ENCODE data around the gene SLC27A2. TPM values are rescaled to one million over a fixed set of nuclear protein-coding genes. Genes with fewer than 3 reads are reported as not detected.

SLC27A2 gene
- total and polyA plus RNA-seq, 4 donors = 3.5 to 6.6 (median 5.2) TPM

DNA sequence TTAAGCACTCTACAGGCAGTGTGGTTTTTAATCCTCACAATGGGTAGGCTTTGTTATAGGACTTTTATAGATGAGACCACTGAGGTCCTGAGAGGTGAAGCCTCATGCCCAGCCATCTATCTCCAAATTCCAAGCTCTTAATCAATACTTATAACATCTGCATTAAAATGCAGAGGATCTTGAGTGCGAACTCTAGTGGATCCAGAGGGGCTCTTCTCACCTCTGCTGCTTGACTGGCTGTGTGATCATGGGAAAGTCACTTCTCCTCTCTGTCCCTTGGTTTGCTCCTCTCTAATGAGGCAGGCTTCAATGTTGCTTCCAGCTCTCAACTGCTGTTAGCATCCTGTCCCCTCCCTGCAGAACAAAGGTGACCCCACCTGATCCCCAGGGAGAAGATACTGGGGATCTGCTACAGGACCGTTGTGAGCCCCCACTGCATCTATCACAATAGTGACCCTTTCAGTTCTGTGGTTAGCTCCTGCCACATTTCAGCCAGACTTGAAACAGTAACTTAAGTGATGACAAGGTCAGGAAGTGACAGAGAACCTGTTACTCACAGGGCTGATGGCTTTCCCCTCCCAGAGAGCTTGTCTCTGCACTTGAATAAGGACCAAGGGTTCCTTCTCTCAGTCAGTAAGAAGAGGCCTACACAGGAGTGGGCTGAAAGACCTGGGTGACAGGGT, 1.3 kb downstream of the SLC27A2 start:
- Histone ChIP-seq H3K27me3 (ENCODE audit: control insufficient read depth in 3 of 3, insufficient read depth in 3 of 3, low read length in 2 of 3) (peaks cover 0 to 26% (median 22%) of the 10 kb centered on the region in 3 donors), H3K27ac (ENCODE audit: low read depth in 1 of 2, low read length in 1 of 2) (no peak overlapping the region), H3K4me3 (no peak overlapping the region), H3K9me3 (ENCODE audit: control insufficient read depth in 4 of 4, insufficient read depth in 3 of 4, low read length in 3 of 4) (peaks cover 0 to 3% (median 0%) of the 10 kb centered on the region in 4 donors), H3K9ac (ENCODE audit: insufficient read depth in 1 of 2, low read length in 2 of 2) (no peak overlapping the region), H3K36me3 (ENCODE audit: control insufficient read depth in 4 of 4, insufficient read depth in 4 of 4, low read length in 4 of 4) (no peaks in the 10 kb centered on the region), H3K4me1 (ENCODE audit: control insufficient read depth in 5 of 5, insufficient read depth in 5 of 5, low read length in 5 of 5) (peaks cover 0 to 16% (median 0%) of the 10 kb centered on the region in 5 donors)
- WGBS, 2 donors = 60 to 63% methylated on average over 2 of the region's 2 CpGs
- TF ChIP-seq, protein P1, sequence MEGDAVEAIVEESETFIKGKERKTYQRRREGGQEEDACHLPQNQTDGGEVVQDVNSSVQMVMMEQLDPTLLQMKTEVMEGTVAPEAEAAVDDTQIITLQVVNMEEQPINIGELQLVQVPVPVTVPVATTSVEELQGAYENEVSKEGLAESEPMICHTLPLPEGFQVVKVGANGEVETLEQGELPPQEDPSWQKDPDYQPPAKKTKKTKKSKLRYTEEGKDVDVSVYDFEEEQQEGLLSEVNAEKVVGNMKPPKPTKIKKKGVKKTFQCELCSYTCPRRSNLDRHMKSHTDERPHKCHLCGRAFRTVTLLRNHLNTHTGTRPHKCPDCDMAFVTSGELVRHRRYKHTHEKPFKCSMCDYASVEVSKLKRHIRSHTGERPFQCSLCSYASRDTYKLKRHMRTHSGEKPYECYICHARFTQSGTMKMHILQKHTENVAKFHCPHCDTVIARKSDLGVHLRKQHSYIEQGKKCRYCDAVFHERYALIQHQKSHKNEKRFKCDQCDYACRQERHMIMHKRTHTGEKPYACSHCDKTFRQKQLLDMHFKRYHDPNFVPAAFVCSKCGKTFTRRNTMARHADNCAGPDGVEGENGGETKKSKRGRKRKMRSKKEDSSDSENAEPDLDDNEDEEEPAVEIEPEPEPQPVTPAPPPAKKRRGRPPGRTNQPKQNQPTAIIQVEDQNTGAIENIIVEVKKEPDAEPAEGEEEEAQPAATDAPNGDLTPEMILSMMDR (IDR thresholded peaks at IDR 0.05; ENCODE audit: control extremely low read depth, extremely low read depth) = no peak
- ATAC-seq (ENCODE audit: insufficient read depth, low FRiP score) (no peak), DNase-seq (no peak)

DNA sequence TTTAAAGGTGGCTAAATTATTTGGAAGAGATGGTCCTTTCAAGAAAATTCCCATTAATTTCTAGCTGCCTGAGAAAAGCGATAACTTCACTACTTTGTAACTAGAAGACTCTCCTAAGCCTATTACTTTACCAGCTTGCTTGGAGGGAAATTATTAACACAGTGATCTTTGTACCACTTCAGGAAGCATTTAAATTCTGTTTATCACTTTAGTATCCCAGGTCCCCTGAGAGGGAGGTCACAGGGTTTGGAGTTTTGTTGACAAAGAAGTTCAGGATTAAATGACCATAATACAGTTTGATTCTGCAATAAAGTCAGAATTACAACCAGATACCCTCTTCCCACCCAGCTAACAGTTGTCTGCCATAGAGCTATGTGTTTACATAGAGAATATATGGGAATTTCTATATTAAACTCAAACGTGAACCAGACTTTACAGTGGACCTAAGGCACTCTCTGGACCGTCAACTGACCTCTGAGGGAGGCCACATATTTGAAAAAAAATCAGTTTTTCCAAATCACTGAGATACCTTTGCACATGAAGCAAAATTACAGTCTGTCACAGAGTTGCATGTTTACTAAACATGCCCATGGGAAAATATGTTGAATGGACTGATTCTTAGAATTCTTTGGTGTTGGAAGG, 3.0 kb downstream of the SLC27A2 start:
- no peak for DNase-seq
- Histone ChIP-seq H3K9me3 (ENCODE audit: control insufficient read depth in 4 of 4, insufficient read depth in 3 of 4, low read length in 3 of 4) (peaks cover 0 to 3% (median 0%) of the 10 kb centered on the region in 4 donors), H3K4me3 (no peak overlapping the region), H3K9ac (ENCODE audit: insufficient read depth in 1 of 2, low read length in 2 of 2) (no peak overlapping the region), H3K4me1 (ENCODE audit: control insufficient read depth in 5 of 5, insufficient read depth in 5 of 5, low read length in 5 of 5) (peaks cover 0 to 16% (median 0%) of the 10 kb centered on the region in 5 donors), H3K27ac (ENCODE audit: low read depth in 1 of 2, low read length in 1 of 2) (no peak overlapping the region), H3K27me3 (ENCODE audit: control insufficient read depth in 3 of 3, insufficient read depth in 3 of 3, low read length in 2 of 3) (peaks cover 0 to 26% (median 22%) of the 10 kb centered on the region in 3 donors), H3K36me3 (ENCODE audit: control insufficient read depth in 4 of 4, insufficient read depth in 4 of 4, low read length in 4 of 4) (no peaks in the 10 kb centered on the region)
- 54 to 70% methylated on average over 3 of the region's 3 CpGs for WGBS, 2 donors
- ATAC-seq (ENCODE audit: insufficient read depth, low FRiP score) = no peak
- TF ChIP-seq, protein P1 (IDR thresholded peaks at IDR 0.05; ENCODE audit: control extremely low read depth, extremely low read depth) = no peak

DNA sequence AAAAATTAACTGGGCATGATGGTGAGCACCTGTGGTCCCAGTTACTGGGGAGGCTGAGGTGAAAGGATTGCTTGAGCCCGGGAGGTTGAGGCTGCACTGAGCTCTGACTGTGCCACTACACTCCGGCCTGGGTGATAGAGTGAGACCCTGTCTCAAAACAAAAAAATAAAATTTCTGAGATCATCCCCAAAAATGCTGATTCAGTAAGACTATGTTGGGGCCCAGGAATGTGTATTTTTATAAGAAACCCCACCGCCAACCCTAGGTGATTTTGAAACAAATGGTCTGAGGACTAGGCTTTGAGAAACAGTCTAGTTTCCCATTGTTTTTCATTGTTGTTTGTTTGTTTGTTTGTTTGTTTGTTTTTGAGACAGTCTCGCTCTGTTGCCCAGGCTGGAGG, 4.1 kb downstream of the SLC27A2 start:
- 94 to 99% methylated on average over 4 of the region's 4 CpGs for WGBS, 2 donors
- no peak overlapping the region for H3K27ac ChIP-seq (ENCODE audit: low read depth in 1 of 2, low read length in 1 of 2)

More for the DNA sequence above, 4.1 kb downstream of the SLC27A2 start:
- Histone ChIP-seq H3K4me1 (ENCODE audit: control insufficient read depth in 5 of 5, insufficient read depth in 5 of 5, low read length in 5 of 5) (peaks cover 0 to 16% (median 0%) of the 10 kb centered on the region in 5 donors), H3K36me3 (ENCODE audit: control insufficient read depth in 4 of 4, insufficient read depth in 4 of 4, low read length in 4 of 4) (no peaks in the 10 kb centered on the region), H3K9me3 (ENCODE audit: control insufficient read depth in 4 of 4, insufficient read depth in 3 of 4, low read length in 3 of 4) (peaks cover 0 to 3% (median 0%) of the 10 kb centered on the region in 4 donors), H3K4me3 (no peak overlapping the region), H3K9ac (ENCODE audit: insufficient read depth in 1 of 2, low read length in 2 of 2) (no peak overlapping the region), H3K27me3 (ENCODE audit: control insufficient read depth in 3 of 3, insufficient read depth in 3 of 3, low read length in 2 of 3) (peaks cover 0 to 20% (median 18%) of the 10 kb centered on the region in 3 donors)
- TF ChIP-seq, protein P1 (IDR thresholded peaks at IDR 0.05; ENCODE audit: control extremely low read depth, extremely low read depth) = no peak
- ATAC-seq (ENCODE audit: insufficient read depth, low FRiP score) (no peak), DNase-seq (no peak)

All from lung (tissue), 12 donors.